Endothelial cell of umbilical vein (primary cell): ENCODE results near the gene PIGQ. TPM values are rescaled to one million over a fixed set of nuclear protein-coding genes. Genes with fewer than 3 reads are reported as not detected.

Experiments
- BruUV-seq: library from RNA; stranded (reverse); fragments of 400-500 nt; replicated peaks from 2 replicates; lab custom pipeline; 2021; lab: Mats Ljungman, UMichigan
- CTCF ChIA-PET: fragments of 300-600, 350-600 bp; sonication (Branson Sonifier 250); formaldehyde crosslinking; loops from one replicate; lab custom pipeline; 2021; ENCODE audit warnings: antibody characterized with exemption, inconsistent platforms; lab: Charles Lee
- POLR2A ChIA-PET: fragments of 300-600, 350-600 bp; sonication (Branson Sonifier 250); formaldehyde crosslinking; loops from one replicate; lab custom pipeline; 2021; ENCODE audit warnings: antibody characterized with exemption, inconsistent platforms; lab: Charles Lee
- DNase-seq: peaks from one replicate; pipeline ENCODE4 v3.0.0-alpha.2; 2011; ENCODE audit warnings: low read depth, low spot score
- FAIRE-seq: peaks from 2 replicates; lab custom pipeline; 2011; peaks lifted over from hg19 to GRCh38; lab: Jason Lieb, UNC
- H2AFZ ChIP-seq: 2 replicates; pipeline ENCODE4 v1.6.0; 2012; ENCODE audit warnings: low read depth, low read length, control low read depth, inconsistent platforms
- H3K27ac ChIP-seq: 2 replicates; pipeline ENCODE4 v1.5.1; 2011; ENCODE audit warnings: low read depth, mild to moderate bottlenecking, control low read depth, low read length, moderate library complexity; ENCODE audit not compliant: insufficient read depth
- H3K27me3 ChIP-seq, 2 experiments: 2 replicates each; pipeline versions ENCODE4 v1.6.0 to v1.6.1; 2011; ENCODE audit warnings: low read length in 2 of 2, mixed read lengths in 1 of 2; ENCODE audit not compliant: control insufficient read depth in 2 of 2, insufficient read depth in 2 of 2
- H3K36me3 ChIP-seq, 2 experiments: 2 replicates in 1 of 2; 3 replicates in 1 of 2; pipeline ENCODE4 v1.5.1; 2011; ENCODE audit warnings: low read length in 2 of 2, mild to moderate bottlenecking in 1 of 2, moderate library complexity in 1 of 2; ENCODE audit not compliant: control insufficient read depth in 2 of 2, insufficient read depth in 2 of 2; ENCODE audit errors: extremely low read depth in 1 of 2
- H3K4me1 ChIP-seq: 3 replicates; pipeline ENCODE4 v1.5.1; 2011; ENCODE audit warnings: mild to moderate bottlenecking, low read length; ENCODE audit not compliant: control insufficient read depth, insufficient read depth; ENCODE audit errors: extremely low read depth
- H3K4me2 ChIP-seq: 2 replicates; pipeline ENCODE4 v1.6.1; 2011; ENCODE audit warnings: low read length, control low read depth, mixed read lengths; ENCODE audit not compliant: insufficient read depth
- H3K4me3 ChIP-seq, 3 experiments: fragments of 200-600 bp in 1 of 3; sonication (generic), shearing (Covaris generic) in 1 of 3; replicated peaks in 1 of 3; 2 replicates each; pipeline ENCODE4 v1.5.1; 2011 to 2016; ENCODE audit warnings: control low read depth in 3 of 3, low read length in 3 of 3, mild to moderate bottlenecking in 2 of 3, inconsistent platforms in 1 of 3, low read depth in 1 of 3, moderate library complexity in 1 of 3; ENCODE audit not compliant: insufficient read depth in 1 of 3
- H3K79me2 ChIP-seq: 2 replicates; pipeline ENCODE4 v1.6.0; 2012; ENCODE audit warnings: low read length, inconsistent platforms; ENCODE audit not compliant: control insufficient read depth, insufficient read depth
- H3K9ac ChIP-seq: replicated peaks from 2 replicates; pipeline ENCODE3; 2011; ENCODE audit warnings: low read length, control low read depth; ENCODE audit not compliant: insufficient read depth; ENCODE audit errors: extremely low read depth
- H3K9me1 ChIP-seq: replicated peaks from 3 replicates; pipeline ENCODE4 v1.6.0; 2011; ENCODE audit warnings: mild to moderate bottlenecking, low read length; ENCODE audit not compliant: control insufficient read depth, insufficient read depth; ENCODE audit errors: extremely low read depth
- H3K9me3 ChIP-seq: replicated peaks from 2 replicates; pipeline ENCODE4 v1.5.1; 2012; ENCODE audit warnings: low read length, inconsistent platforms; ENCODE audit not compliant: control insufficient read depth, insufficient read depth
- H4K20me1 ChIP-seq: replicated peaks from 2 replicates; pipeline ENCODE3; 2011; ENCODE audit warnings: mild to moderate bottlenecking, low read length; ENCODE audit not compliant: control insufficient read depth, insufficient read depth; ENCODE audit errors: extremely low read depth
- CTCF ChIP-seq, 2 donors: IDR thresholded peaks; 1 replicate in 1 of 2; 2 replicates in 1 of 2; pipeline ENCODE4 v1.5.1; 2011; ENCODE audit warnings: low read length in 2 of 2, mild to moderate bottlenecking in 2 of 2, moderate library complexity in 2 of 2, control low read depth in 1 of 2, inconsistent platforms in 1 of 2, low read depth in 1 of 2; ENCODE audit not compliant: insufficient read depth in 1 of 2; ENCODE audit errors: extremely low read depth in 1 of 2
- EZH2 ChIP-seq: IDR thresholded peaks from 2 replicates; pipeline ENCODE4 v1.6.1; 2012; ENCODE audit warnings: borderline replicate concordance, low read depth, mild to moderate bottlenecking, moderate library complexity, low read length, inconsistent platforms; ENCODE audit not compliant: severe bottlenecking
- FOS ChIP-seq: IDR thresholded peaks from 2 replicates; pipeline ENCODE4 v1.6.1; 2011; ENCODE audit warnings: mild to moderate bottlenecking, low read length, moderate library complexity, borderline replicate concordance; ENCODE audit not compliant: insufficient read depth
- GATA2 ChIP-seq: IDR thresholded peaks from 2 replicates; pipeline ENCODE4 v1.7.0; 2011; ENCODE audit warnings: low read depth, mild to moderate bottlenecking, moderate library complexity, mixed read lengths, low read length; ENCODE audit not compliant: insufficient read length, insufficient read depth
- JUN ChIP-seq: IDR thresholded peaks from 2 replicates; pipeline ENCODE4 v1.6.1; 2011; ENCODE audit warnings: borderline replicate concordance, low read depth; ENCODE audit not compliant: insufficient read length, insufficient read depth
- MAX ChIP-seq: IDR thresholded peaks from 2 replicates; pipeline ENCODE4 v1.6.1; 2011; ENCODE audit not compliant: insufficient read depth, insufficient read length
- MYC ChIP-seq: IDR thresholded peaks from one replicate; pipeline ENCODE4 v1.6.1; 2011; ENCODE audit warnings: mild to moderate bottlenecking, low read depth, low read length
- POLR2AphosphoS5 ChIP-seq: IDR thresholded peaks from 2 replicates; pipeline ENCODE4 v1.6.1; 2012; ENCODE audit warnings: low read depth, mild to moderate bottlenecking, control low read depth, low read length, moderate library complexity; ENCODE audit not compliant: insufficient read depth
- dilution Hi-C: fragments of 300-500 bp; cut with MboI; formaldehyde crosslinking; loops from one replicate; pipeline ENCODE4 v1.15.0; 2019; ENCODE audit warnings: low sequenced_read_pairs; ENCODE audit not compliant: extremely low pct_ligation_motif_present
- intact Hi-C: fragments of 100-400 bp; cut with micrococcal nuclease; formaldehyde crosslinking; loops from one replicate; pipeline ENCODE4 v1.10.0; 2022
- polyA plus RNA-seq, 4 experiments: library from polyadenylated mRNA; depleted of rRNA in 3 of 4; stranded (reverse) in 3 of 4; unstranded in 1 of 4; fragments of >200 nt; gene quantifications; 2 replicates each; pipeline versions ENCODE4 v1.2.1 to v1.2.3, GENCODE V29; 2011 to 2012; ENCODE audit warnings: missing spikeins in 1 of 4
- total RNA-seq: library from RNA; stranded (reverse); gene quantifications from 2 replicates; pipeline ENCODE4 v1.2.3, GENCODE V29; 2021

The PIGQ gene
- total and polyA plus RNA-seq, 2 donors (not counting 3 experiments of a cell fraction or from before 2014, with no cell fraction given), result 66.9 to 67.7 TPM

- H3K4me3 ChIP-seq, result no peak overlapping the region
- no peak overlapping the region for H2AFZ ChIP-seq
- no peak for DNase-seq
- H3K36me3 ChIP-seq, result peaks cover 0 to 17% of the 10 kb centered on the region in 2 experiments
- CTCF ChIA-PET, result interaction anchor here (0.9 to 1.0 kb wide), 2 partner anchors 11 to 119 kb away, joined by 3 read pairs; partner anchors contain the start of gene DECR2
- no peak overlapping the region for H3K4me2 ChIP-seq
- dilution Hi-C loops, result no loop called here
- TF ChIP-seq GATA2 (no peak), EZH2 (no peak), MAX (no peak), MYC (no peak), FOS (no peak)
- intact Hi-C loops, result no loop called here
- H3K27me3 ChIP-seq, result no peaks in the 10 kb centered on the region
- H3K79me2 ChIP-seq, result no peaks in the 10 kb centered on the region
- H3K4me1 ChIP-seq, result peaks cover 10% of the 10 kb centered on the region
- no peaks in the 10 kb centered on the region for H3K9me3 ChIP-seq
- POLR2A ChIA-PET, result interaction anchor here (0.5 kb wide), 1 partner anchor 119 kb away, joined by 3 read pairs; no protein-coding TSS in a partner anchor
- FAIRE-seq, result no peak
- H3K27ac ChIP-seq, result no peak overlapping the region
- BruUV-seq, result no TSS peak
- no peak overlapping the region for H3K9ac ChIP-seq
- H3K9me1 ChIP-seq, result no peaks in the 10 kb centered on the region
- no peaks in the 10 kb centered on the region for H4K20me1 ChIP-seq
These were observed 48.9 kb upstream of the PIGQ start for GRCh38 chr16:520847-521246.

GRCh38 chr16:521381-522210, 48.2 kb upstream of the PIGQ start:
- no peak overlapping the region for H3K4me3 ChIP-seq
- no peak overlapping the region for H3K27ac ChIP-seq
- TF ChIP-seq CTCF (IDR thresholded peaks at IDR 0.05; ENCODE audit: extremely low read depth in 1 of 2, insufficient read depth in 1 of 2, low read depth in 1 of 2, low read length in 2 of 2), result peak in 1 of 2 donors; percentile 14
- no peak for TF ChIP-seq GATA2
- TF ChIP-seq POLR2AphosphoS5, result no peak
- no peak for TF ChIP-seq JUN
- no peak for TF ChIP-seq MAX
- POLR2A ChIA-PET, result interaction anchor here (0.5 kb wide), 1 partner anchor 119 kb away, joined by 3 read pairs; no protein-coding TSS in a partner anchor
- H3K4me1 ChIP-seq, result peaks cover 18% of the 10 kb centered on the region
- FAIRE-seq, result no peak
- H3K9me1 ChIP-seq, result no peaks in the 10 kb centered on the region
- H3K27me3 ChIP-seq, result no peaks in the 10 kb centered on the region
- CTCF ChIA-PET, result no interaction called here
- no peak for DNase-seq
- no peak overlapping the region for H2AFZ ChIP-seq
- dilution Hi-C loops, result no loop called here
- peaks cover 7% of the 10 kb centered on the region for H3K79me2 ChIP-seq
- no peaks in the 10 kb centered on the region for H4K20me1 ChIP-seq
- no peak overlapping the region for H3K4me2 ChIP-seq
- no peak overlapping the region for H3K9ac ChIP-seq
- H3K36me3 ChIP-seq, result peaks cover 0 to 17% of the 10 kb centered on the region in 2 experiments
- TSS peak; percentile 45 for BruUV-seq
- H3K9me3 ChIP-seq, result no peaks in the 10 kb centered on the region
- intact Hi-C loops, result no loop called here
